Activated T-cell treated with anti-CD3 and anti-CD28 coated beads for 48 hours (primary cell): ENCODE data around the gene MGAM2.
"Not testable (repeated sequence)": the region's sequence is repeated elsewhere in the genome, so short reads cannot be mapped to it uniquely, and the experiment has no call there.

ENCODE experiments used
- DNase-seq: peaks from one replicate; pipeline ENCODE4 v3.0.0-alpha.2; 2020; ENCODE audit warnings: low read depth

The MGAM2 gene

DNA sequence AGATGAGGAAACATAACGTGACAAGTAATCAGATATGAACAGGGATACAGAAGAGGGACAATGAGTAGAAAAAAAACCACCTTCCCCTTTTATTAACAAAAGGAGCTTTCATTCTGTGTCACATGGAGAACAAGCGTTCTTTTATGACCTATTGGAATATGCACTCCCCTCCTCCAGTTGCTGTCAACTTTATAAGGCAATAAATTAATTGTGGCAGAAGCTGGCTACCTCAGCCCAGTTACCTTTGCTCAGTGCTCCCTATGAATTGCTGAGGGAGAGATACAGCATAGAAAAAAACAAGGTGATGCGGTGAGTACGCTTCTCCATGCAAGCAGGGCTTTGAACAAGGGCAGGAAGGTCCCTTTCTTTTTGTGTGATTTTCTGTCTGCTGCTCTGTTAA is at the start of gene MGAM2:
MGAM2 (plus strand) TSS at position 220 of the 400 bp plus-strand sequence. CDS start 5,156 bp downstream, outside the sequence.
- no peak for DNase-seq

DNA sequence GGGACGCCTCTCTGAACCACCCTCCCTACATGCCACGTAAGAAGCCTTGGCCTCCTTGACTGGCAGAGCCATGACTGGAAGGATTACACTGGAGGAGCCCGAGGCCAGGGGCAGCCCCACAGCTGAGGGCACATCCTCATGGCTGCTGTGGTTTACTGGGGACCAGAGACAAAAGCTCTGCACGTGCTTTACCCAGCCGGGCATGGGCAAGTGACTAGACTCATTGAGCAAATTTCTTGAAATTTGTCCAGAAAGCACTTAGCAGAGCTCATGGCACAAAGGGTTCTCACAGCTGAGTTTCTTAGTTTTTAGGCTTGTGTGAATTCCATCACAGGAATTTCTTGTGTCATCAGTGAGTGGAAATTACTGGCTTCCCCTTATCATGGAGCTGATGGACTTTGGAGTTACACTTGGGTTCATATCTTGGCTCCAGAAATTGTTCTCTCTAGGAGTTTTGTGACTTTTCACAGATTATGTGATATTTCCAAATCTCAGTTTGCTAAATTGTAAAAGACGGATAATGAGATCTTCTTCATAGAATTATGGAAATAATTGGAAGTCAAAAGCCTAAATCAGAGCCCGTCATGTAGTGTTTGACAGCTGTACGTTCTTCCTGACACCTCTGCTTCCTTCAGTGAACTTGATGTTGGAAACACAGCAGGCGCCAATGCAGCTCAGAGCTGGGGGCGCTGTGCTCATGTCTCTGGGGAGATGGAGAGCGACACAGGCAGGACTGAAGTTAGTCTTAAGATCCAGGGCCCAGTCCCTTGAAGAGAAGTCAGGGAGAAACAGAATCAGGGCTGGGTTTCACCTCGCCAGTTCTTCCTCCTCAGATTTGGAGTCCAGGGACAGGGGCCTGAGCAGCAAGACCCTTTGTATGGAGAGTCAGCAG is 47.7 kb upstream of the MGAM2 start:
- DNase-seq, result no peak

DNA sequence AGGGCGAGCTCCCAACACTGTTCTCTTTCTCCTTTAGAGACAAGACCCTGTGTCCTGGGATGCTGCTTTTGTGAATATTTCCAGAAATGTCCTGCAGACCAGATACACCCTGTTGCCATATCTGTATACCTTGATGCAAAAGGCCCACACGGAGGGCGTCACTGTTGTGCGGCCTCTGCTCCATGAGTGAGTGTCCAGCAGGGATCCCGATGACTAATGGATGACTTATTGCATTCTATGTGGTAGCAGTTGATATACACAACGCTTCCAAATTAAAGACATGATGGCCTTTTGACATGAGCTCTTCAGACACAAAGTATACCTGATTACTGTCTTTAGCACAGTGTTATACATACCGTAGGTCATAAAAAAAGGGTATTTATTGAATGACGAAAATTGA is 45.0 kb upstream of the MGAM2 start:
- no peak for DNase-seq

DNA sequence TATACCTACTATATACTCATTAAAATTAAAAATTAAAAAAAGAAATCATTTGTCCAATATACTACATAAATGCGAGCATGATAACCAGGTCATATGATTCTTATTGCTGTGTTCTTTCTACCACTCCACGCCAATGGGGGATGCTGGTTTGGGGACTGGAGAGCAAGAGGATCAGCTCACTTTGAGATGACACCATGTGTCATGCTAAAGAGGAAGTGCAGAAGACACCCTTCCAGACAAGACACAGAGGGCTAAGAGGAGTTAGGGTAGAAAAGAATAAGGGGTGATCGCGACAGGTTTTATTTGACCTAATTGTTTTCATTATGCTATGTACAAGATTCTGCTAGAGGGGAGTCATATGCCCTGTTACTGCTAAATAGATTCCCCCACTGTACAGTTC is 33.8 kb upstream of the MGAM2 start:
- no peak for DNase-seq

DNA sequence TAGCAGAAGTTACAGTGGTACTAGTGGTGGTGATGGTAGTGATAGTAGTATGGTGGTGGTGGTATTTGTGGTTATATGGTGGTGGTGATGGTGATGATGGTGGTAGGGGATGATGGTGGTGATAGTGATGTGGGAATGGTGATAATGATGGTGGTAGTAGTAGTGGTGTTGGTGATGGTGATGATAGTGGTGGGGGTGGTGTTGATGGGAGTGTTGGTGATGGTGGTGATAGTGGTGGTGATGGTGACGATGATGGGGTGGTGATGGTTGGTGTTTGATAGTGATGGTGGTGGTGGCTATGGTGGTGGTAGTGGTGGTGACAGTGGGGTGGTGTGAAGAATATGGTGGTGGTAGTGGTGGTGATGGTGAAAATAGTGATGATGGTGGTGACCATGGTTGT is 27.9 kb upstream of the MGAM2 start:
- DNase-seq, result no peak

DNA sequence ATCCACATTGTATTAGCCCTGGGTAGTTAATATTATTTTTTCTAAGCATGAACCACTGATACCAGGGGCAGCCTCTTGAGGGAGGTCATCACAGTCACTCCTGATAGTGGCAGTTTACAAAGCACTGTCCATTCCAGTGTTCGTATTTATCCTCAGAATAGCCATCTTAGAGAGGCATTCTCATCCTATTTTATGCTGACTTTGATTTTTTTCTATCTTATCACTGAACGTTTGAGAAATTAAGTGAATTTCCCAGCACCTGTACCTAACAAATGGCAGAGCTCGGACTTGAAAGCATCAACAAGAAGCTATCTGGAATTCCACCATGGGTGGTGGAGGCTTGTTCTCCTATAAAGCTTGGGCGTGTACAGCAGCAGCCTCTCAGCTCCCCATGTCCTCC is 26.1 kb upstream of the MGAM2 start:
- DNase-seq, result no peak

DNA sequence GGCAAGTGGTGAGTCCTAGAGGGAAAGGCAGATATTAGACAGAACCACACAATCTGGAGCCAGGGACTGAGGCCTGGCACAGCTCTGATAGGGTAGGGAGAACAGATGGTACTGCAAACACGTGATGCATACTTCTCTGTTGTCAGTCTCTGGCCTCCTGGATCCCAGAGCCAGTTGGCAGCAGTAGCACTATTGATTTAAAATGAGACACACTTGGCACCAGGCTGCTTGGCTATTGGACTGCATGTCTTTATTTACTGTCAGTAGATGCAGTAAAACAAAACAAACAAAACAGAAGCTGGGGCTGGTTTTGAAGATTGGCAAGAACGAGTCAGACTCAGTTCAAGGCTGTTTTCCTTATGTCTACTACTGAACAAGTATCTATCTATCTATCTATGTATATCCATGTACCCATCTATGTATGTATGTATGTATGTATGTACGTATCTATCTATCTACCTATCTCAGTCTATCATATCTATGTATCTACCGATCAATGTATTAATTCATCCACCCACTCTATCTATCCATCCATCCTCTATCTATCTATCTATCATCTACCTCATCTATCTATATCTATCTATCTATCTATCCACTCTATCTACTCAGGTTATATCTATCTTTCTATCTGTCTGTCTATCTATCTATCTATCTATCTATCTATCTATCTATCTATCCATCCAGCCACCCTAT is 23.4 kb upstream of the MGAM2 start:
- no peak for DNase-seq

DNA sequence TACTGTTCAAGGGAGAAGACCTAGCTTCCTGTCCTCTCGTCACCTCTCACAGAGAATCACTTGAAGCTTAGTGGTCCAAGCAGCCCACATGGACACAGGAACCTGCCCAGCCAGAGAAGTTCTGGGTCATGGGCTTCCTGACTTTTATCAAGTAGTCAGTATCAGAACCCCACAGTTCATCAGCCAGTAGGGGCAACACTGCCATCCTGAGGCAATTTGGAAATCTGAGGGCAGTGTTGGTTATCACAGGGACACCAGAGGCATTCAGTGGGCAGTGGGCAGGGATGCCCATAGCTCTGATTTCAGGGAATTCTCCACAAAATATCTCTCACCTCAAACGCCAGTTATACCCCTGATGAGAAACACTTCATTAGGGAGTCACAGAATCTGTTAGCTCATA is 22.5 kb upstream of the MGAM2 start:
- no peak for DNase-seq

DNA sequence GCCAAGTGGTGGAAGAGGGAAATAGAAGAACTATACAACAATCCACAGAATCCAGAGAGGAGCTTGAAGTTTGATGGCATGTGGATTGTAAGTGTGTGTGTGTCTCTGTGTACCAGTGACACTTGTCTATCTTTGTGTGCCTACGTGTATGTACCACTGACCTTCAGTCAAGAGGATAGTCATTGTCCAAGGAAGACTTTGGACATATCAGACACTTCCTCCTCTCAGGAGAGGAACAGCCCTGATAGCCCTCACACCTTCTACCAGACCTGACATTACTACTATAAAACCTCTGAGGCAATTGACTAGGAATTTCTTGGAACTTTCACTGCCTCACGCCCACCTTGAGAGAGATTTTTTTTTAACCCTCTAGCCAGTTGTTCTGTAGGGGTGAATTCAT is 19.6 kb upstream of the MGAM2 start:
- DNase-seq, result no peak

DNA sequence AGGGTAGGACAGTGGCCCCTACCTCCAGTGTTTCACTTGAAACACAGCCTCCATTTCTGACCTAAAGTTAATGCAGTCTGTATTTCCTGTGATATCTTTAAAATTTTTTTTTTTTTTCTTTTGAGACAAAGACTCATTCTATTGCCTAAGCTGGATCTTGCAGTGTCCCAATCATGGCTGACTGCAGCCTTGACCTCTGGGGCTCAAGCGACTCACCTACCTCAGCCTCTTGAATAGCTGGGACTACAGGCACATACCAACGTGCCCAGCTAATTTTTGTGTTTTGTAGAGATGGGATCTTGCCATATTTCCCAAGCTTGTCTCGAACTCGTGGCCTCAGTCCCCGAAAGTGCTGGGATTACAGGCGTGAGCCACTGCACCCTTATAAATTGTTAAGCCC is 16.7 kb upstream of the MGAM2 start:
- DNase-seq, result no peak

DNA sequence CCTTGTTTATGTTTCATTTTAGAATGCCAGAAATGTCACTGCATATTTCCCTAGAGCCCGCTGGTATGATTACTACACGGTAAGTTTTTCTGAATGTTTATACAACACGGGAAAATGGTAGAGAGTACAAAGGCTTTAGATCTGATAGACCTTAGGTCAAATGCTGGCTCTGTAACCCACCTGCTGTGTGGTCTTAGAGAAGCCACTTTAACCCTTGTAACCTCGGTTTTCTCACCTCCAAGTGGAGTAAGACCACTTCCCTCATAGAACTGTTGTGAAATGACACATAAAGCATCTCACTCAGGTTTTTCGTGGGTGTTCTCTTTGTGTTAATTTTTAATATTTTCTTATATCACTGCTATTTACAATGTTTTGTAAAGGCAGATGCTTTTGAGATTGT is 13.9 kb upstream of the MGAM2 start:
- no peak for DNase-seq

DNA sequence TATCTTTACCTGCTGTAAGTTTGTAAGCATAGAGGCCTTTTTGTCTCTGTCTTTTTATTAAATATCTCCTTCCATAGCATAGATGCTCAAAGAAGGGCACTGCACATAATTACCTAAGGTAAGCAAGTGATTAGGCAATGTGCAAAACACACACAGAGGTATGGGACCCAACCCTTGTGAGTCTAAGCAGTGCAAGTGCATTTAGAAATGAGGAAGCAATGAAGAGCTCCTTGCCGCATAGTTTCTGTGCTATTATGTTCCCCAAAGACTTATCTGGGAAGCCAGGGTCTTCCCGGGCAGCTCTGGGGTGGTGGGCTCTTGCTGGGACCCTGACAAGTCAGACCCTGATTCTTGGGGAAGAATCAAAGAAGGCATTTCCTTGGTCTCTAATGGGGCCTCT is 13.5 kb upstream of the MGAM2 start:
- DNase-seq, result no peak

DNA sequence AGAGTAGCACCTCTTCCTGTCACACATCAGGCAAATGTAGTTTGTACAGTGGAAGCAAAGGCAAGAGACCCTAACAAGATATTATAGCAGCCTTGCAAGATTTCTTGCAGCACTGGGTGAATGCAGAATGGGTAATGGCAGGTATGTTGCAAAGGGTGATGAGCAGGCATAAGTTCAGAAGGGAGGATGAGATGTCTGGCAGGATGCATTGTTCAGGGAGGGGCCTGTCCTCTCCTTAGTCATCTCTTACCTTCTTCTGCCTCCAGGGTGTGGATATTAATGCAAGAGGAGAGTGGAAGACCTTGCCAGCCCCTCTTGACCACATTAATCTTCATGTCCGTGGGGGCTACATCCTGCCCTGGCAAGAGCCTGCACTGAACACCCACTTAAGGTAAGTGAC is 12.2 kb upstream of the MGAM2 start:
- not testable (repeated sequence) for DNase-seq

DNA sequence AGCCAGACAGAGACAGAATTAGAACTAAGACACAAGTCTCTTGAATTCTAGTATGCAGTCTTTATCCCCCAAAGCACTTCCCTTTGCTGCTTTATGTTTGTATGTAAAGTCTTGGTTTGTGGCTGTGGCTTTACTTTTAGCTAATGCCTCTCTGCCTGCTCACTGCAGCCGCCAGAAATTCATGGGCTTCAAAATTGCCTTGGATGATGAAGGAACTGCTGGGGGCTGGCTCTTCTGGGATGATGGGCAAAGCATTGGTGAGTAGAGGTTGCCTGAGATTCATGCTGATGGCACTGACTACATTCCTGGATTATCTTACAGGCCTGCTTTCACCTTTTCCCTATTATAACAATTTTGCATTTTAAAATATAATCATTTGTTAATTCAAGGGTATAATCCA is 10.9 kb upstream of the MGAM2 start:
- no peak for DNase-seq

DNA sequence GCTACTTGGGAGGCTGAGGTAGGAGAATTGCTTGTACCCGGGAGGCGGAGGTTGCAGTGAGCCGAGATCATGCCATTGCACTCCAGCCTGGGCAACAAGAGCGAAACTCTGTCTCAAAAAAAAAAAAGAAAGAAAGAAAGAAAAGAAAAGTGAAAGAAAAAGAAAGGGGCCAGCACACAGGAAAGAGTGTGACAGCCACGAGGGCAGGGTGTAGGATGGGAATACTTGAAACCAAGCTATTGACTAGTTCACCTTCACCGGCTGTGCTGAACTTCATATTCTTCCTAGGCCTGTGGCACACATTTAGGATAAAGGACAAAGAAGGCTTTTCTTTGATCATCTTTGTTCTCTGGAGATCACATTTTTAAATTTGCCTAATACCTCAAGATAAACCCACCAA is 9.7 kb upstream of the MGAM2 start:
- DNase-seq, result not testable (repeated sequence)

DNA sequence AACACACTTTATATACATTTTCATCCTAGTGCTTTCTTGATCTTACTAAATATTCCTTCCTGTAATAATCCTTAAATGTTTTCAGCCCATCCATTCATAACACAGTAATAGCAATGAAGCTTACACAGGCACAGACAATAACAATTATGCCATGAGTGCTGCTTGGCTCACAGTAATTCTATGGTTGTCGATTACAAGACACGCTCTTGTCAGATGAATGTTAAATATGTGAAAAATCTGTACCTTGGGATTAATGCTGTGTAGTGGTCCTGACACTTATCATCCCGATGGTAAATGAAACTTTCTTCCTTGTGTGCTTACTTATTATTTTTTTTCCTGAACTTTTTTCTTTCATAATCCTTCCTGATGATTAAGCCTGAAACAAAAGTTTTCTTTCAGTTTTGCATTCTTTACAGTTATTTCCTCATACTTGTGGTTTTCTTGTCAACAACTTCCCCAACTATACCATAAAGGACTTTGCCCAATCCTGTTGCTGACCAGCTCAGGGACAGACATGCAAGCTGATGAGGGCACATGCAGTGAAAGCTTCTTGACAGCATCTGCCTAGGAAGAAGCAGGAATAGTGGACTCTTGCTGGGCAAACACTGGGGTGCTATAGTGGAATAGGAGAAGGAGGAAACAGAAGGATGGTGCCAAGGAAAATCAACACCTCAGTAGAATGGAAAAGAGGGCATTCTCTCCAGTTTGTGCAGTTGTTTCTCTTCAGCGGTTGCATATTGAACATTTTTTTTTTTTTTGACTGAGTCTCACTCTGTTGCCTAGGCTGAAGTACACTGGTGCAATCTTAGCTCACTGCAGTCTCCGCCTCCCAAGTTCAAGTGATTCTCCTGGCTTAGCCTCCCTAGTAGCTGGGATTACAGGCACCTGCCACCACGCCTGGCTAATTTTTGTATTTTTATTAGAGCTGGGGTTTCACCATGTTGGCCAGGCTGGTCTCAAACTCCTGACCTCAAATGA is 6.7 kb upstream of the MGAM2 start:
- DNase-seq, result no peak

DNA sequence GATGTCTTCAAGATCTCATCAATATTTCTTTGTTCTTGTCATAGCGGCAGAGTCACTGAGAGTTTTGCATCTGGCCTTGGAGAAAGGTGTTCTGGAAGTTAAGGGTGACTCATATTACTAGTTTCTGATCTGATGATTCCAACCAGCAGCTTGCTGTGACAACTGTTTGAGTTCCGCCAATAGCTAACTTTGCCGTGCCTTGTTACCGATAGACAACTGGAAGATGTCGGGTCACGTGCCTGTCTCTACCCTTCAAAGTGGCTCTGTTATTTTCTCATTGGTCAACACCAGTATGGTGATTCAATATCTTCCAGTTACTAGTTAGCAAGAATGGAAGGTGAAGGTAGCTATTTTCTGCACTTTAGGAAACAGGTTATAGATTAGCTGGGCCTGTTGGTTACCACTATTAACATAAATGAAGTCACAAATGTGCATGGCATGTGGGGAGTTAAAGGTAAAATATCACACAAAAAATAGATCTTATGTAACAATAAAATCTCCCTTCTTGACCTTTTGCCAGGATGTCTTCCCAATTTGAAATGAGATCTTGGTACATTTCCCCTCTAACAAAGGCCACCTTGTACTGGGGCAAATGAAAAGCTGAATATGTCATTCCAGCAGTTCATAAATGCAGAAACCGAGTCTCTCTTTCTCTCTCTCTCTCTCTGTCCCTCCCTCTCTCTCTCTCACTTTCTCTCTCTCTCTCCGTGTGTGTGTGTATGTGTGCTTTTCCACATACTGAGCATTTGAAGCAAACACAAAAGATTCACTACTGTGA is 2.6 kb upstream of the MGAM2 start:
- no peak for DNase-seq

DNA sequence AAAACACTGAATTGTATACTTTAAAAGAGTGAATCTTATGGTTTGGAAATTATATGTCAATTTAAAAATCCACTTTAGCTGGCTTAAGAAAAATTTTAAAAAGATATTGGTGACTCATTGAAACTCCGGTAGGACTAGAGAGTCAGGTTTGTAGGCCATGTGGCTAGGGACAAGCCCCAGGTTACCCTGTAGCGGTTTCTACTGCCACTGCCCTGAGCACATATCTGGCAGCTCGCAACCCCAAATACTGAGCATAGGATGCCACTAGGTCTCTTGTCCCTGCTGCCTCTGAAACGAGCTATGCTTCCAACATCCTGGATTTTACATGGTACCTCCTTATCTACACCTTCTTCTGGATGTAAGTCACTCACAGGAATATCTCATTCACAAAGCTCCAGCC is 1.4 kb upstream of the MGAM2 start:
- no peak for DNase-seq

DNA sequence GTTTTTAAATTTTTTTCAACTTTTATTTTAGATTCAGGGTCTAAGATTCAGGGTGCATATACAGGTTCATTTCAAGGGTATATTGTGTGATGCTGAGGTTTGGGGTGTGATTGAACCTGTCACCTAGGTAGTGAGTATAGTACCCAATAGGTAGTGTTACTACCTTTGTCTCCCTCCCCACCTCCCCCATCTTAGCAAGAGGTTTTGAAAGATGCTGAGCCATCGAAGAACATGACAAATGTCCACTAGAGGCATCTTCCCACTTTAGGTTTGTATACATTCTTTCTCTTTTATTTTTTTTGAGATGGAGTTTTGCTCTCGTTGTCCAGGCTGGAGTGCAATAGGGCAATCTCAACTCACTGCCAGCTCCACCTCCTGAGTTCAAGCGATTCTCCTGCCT is 880 bp upstream of the MGAM2 start:
- DNase-seq, result no peak

DNA sequence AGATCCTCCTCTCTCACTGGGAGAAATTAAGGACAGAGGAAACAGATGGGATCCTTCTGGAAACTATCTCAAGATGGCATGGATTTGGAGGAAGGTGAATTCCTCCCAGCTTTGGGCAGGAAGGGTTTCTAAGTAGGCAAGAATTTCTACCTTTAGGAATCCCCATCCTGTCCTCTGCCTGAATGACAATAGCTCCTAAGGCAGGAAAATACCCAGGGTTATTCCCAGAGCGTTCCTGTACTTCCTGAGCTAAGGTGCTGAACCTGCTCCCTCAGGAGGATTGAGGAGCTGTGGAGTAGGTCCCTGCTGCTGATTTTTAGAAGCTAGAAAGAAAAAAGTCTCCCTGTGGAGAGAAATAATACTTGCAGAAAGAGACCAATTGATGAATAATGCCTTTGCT is 568 bp downstream of the MGAM2 start:
- DNase-seq, result no peak

DNA sequence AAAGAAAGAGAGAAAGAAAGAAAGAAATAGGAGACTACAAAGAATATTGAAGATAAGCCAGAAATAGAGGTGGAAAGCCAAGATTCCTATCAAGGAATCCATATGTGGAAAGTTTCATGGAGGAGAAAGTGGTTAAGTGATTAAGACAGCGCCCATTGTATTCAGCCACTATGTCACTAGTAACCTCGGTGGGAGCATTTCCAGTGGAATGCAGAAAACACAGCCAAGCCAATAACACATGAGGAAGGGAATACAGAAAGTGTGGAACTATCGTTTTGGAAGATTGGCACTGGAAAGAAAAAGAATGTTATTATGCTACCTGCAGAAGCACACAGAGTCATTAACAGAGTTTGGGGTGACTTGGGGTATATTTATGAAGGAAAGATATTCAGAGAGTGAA is 2.7 kb downstream of the MGAM2 start:
- no peak for DNase-seq

DNA sequence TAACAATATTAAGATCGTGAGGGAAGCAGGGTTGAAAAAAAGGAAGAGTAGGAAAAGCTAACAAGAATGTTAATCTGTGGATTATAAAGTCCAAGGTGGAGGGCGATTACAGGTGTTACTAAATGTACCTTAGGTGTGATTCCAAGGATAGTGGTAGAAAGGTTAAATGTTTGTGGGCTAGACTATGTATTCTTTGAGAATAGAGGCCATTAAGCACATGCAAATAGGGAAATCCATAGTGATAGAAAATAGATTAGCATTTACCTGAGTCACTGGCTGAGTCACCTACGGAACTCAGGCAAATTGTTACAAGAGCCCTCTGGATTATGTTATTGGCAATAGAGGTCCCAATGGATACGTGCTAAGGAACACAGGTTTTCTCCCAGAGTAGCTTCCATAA is 9.0 kb downstream of the MGAM2 start:
- no peak for DNase-seq
